Activated T-cell treated with anti-CD3 and anti-CD28 coated beads for 48 hours (primary cell): Measurements from ENCODE around the gene KIR2DL1.
"Not testable (repeated sequence)": the region's sequence is repeated elsewhere in the genome, so short reads cannot be mapped to it uniquely, and the experiment has no call there.

Source experiments
- DNase-seq: peaks from one replicate; pipeline ENCODE4 v3.0.0-alpha.2; 2020; ENCODE audit warnings: low read depth

KIR2DL1 gene

DNA sequence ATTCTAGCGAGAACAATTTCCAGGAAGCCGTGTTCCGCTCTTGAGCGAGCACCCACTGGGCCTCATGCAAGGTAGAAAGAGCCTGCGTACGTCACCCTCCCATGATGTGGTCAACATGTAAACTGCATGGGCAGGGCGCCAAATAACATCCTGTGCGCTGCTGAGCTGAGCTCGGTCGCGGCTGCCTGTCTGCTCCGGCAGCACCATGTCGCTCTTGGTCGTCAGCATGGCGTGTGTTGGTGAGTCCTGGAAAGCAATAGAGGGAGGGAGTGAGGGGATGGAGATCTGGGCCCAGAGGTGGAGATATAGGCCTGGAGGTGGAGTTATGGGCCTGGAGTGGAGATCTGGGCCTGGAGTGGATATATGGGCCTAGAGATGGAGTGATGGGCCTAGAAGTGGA, at the start of gene KIR2DL1:
TSS of gene KIR2DL1 (plus strand) at position 148 of the 400 bp plus-strand sequence. CDS start at position 206, 58 bp downstream.
- not testable (repeated sequence) for DNase-seq

DNA sequence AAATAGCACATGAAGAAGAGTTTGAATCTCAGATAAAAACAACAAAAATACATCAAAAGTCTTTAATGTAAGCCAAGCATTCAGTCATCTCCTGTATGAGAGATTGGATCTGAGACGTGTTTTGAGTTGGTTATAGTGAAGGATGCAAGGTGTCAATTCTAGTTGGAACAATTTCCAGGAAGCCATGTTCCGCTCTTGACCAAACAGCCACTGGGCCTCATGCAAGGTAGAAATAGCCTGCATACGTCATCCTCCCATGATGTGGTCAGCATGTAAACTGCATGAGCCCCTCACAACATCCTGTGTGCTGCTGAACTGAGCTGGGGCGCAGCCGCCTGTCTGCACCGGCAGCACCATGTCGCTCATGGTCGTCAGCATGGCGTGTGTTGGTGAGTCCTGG, 45.5 kb upstream of the KIR2DL1 start, which contains the start of gene KIR3DL3:
TSS of gene KIR3DL3 (plus strand) at position 301 of the 400 bp plus-strand sequence. CDS start at position 356, 55 bp downstream.
- DNase-seq: no peak

DNA sequence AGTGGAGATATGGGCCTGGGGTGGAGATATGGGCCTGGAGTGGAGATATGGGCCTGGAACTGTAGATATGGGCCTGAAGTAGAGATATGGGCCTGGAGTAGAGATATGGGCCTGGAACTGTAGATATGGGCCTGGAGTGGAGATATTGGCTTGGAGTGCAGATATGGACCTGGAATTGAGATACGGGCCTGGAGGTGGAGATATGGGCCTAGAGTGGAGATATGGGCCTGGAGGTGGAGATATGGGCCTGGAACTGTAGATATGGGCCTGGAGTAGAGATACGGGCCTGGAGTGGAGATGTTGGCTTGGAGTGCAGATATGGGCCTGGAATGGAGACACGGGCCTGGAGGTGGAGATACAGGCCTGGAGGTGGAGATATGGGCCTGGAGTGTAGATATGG, 44.9 kb upstream of the KIR2DL1 start:
- DNase-seq: no peak

DNA sequence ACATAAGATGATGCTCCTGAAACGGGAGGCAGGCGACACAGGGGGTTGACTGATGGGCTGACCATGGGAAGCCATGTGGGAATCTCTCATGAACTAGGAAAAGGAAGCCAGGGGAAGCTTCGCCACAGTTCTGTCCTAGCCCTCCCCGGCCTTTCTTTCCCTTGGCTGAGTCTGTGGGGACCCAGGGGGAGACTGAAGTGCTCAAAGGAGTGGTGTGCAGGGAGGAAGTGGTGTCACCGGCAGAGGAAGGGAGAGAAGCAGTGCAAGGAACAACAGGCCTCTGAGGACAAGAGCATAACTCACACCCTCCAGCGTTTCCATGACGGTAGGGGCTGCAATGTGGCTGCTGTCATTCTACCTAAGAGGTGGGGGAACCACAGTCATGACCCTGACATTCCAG, 44.3 kb upstream of the KIR2DL1 start:
- no peak for DNase-seq

DNA sequence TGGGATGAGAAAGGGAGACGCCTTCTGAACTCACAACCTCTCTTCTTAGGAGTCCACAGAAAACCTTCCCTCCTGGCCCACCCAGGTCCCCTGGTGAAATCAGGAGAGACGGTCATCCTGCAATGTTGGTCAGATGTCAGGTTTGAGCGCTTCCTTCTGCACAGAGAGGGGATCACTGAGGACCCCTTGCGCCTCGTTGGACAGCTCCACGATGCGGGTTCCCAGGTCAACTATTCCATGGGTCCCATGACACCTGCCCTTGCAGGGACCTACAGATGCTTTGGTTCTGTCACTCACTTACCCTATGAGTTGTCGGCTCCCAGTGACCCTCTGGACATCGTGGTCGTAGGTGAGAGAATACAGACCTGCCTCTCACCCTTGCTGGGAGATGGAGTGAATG, 42.0 kb upstream of the KIR2DL1 start:
- DNase-seq: no peak

DNA sequence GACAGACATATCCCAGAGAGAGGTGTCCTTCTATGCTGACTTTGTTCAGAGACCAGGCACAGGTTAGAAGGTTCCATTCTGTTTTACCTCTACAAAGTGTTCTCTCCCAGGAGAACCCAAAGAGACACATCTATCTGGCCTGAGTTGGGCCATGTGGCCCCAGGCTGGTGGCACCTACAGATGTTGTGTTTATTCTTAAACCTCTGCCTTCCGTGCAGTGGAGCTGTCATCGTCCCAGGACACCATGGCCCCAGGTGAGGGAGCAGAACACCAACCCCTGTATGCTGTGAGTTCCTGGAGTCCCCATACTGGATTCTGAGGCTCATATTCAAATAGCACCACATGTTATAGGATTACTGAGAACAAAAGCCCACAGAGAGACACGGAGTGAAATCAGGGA, 41.4 kb upstream of the KIR2DL1 start:
- no peak for DNase-seq

DNA sequence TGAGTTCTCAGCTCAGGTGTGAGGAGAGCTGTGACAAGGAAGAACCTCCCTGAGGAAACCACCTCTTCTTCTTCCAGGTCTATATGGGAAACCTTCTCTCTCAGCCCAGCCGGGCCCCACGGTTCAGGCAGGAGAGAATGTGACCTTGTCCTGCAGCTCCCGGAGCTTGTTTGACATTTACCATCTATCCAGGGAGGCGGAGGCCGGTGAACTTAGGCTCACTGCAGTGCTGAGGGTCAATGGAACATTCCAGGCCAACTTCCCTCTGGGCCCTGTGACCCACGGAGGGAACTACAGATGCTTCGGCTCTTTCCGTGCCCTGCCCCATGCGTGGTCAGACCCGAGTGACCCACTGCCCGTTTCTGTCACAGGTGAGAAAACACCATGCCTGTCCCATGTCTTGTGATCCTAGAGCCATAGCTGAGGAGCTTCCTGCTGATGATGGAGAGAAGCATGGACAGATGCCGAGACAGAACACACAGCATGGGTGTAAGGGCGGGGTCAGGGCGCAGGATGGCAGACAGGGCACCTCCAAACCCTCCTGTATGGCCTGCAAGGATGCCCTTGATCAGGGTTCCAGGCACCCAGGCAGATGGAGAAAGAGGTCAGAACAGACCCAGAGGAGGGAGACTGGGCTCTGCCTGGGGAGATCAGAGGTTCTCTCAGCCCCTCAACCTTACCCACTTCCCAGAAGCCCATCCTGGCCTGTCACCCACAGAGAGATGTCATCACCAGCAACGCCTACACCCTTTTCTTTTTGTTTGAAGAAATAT, 40.0 kb upstream of the KIR2DL1 start:
- DNase-seq: no peak

DNA sequence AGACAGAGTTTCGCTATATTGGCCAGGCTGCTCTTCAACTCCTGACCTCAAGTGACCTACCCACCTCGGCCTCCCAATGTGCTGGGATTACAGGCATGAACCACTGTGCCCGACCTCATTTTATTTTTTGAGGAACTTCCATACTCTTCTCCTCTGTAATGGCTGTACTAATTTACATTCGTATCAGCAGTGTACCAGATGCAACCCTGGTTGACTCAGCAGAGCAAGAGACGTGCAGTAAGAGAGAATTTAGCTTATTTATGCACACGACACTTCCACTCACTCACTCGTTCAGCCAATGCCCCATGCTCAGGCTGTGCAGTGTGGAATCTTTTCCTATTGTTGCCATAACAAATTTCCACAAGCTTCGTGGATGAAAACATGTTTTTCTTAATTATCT, 38.4 kb upstream of the KIR2DL1 start:
- no peak for DNase-seq

DNA sequence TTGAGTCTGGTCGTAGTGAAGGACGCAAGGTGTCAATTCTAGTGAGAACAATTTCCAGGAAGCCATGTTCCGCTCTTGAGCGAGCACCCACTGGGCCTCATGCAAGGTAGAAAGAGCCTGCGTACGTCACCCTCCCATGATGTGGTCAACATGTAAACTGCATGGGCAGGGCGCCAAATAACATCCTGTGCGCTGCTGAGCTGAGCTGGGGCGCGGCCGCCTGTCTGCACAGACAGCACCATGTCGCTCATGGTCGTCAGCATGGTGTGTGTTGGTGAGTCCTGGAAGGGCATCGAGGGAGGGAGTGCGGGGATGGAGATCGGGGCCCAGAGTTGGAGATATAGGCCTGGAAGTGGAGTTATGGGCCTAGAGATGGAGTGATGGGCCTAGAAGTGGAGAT, 31.3 kb upstream of the KIR2DL1 start, which contains the start of gene KIR2DL3:
TSS of gene KIR2DL3 (plus strand) at position 208 of the 400 bp plus-strand sequence. CDS start at position 241, 33 bp downstream.
- not testable (repeated sequence) for DNase-seq

DNA sequence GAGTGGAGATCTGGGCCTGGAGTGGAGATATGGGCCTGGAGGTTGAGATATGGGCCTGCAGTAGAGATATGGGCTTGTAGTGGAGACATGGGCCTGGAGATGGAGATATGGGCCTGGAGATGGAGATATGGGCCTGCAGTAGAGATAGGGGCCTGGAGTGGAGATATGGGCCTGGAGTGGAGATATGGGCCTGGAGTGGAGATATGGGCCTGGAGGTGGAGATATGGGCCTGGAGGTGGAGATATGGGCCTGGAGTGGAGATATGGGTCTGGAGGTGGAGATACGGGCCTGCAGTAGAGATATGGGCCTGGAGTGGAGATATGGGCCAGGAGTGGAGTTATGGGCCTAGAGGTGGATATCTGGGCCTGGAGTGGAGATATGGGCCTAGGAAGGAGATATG, 30.9 kb upstream of the KIR2DL1 start:
- DNase-seq: no peak

DNA sequence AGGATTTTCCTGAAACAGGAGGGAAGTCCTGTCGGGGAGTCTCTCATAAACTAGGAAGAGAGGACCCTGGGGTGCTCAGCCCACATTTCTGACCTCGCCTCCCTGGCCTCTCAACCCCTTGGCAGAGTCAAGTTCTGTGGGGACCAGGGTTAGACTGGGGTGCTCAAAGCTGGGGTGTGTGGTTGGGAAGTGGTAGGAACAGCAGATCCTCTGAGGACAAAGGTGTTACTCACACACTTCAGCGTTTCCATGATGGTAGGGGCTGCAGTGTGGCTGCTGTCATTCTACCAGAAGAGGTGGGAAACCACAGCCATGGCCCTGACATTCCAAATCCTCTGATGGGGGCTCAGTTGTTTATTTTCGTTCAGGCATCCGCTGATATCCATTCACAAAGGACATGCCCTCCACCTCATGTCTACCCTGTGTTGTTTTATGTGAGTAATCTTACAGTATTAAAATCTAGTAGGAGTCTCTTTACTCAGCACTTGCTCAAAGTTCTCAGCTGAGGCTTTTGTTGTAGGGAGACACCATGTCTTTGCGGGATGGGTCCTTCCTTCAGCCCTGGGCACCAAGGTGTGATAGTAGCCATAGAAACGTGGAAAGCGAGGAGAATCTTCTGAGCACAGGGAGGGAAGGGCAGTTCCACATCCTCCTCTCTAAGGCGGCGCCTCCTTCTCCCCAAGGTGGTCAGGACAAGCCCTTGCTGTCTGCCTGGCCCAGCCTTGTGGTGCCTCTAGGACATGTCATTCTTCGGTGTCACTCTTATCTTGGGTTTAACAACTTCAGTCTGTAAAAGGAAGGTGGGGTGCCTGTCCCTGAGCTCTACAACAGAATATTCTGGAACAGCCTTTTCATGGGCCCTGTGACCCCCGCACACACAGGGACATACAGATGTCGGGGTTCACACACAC, 29.8 kb upstream of the KIR2DL1 start:
- DNase-seq: no peak

DNA sequence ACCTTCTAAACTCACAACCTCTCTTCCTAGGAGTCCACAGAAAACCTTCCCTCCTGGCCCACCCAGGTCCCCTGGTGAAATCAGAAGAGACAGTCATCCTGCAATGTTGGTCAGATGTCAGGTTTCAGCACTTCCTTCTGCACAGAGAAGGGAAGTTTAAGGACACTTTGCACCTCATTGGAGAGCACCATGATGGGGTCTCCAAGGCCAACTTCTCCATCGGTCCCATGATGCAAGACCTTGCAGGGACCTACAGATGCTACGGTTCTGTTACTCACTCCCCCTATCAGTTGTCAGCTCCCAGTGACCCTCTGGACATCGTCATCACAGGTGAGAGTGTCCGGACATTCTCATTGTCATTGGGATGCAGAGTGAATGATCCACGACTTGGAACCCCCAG, 27.6 kb upstream of the KIR2DL1 start:
- not testable (repeated sequence) for DNase-seq

DNA sequence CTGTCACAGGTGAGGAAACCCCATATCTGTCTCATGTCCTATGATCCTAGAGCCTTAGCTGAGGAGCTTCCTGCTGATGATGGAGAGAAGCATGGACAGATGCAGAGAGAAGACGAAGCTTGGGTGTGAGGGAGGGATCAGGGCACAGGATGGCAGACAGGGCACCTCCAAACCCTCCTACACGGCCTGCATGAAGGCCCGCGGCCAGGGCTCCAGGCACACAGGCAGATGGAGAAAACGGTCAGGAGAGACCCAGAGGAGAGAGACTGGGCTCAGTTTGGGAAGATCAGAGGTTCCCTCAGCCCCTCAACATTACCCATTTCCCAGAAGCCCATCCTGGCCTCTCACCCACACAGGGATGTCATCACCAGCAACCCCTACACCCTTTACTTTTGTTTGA, 25.5 kb upstream of the KIR2DL1 start:
- not testable (repeated sequence) for DNase-seq

DNA sequence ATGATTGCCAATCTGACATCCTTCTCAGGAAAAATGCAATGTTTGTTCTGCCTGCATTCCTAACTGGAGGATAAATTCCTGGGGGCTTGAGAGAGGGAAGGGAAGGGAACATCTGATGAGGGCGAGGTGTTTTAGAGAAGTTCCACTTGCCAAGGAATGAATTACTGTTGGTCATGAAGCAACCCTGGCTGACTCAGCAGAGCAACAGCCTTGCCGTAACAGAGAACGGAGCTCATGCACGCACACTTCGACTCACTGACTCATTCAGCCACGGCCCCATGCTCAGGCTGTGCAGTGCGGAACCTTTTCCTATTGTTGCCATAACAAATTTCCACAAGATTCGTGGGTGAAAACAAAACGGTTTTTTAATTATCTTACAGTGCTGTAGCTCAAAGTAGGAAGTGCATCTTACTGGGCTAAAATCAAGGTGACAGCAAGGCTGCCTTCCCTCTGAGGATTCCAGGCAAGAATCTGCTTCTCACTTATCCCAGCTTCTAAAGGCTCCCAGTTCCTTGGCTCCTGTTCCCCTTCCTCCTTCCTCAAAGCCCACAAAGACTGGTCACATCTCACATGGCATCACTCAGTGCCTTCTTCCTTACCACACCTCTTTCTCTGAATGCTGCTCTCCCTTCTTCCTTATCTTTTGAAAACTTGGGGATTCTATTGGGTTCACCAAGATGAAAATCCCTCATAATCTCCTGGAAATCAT, 21.8 kb upstream of the KIR2DL1 start:
- DNase-seq: not testable (repeated sequence)

DNA sequence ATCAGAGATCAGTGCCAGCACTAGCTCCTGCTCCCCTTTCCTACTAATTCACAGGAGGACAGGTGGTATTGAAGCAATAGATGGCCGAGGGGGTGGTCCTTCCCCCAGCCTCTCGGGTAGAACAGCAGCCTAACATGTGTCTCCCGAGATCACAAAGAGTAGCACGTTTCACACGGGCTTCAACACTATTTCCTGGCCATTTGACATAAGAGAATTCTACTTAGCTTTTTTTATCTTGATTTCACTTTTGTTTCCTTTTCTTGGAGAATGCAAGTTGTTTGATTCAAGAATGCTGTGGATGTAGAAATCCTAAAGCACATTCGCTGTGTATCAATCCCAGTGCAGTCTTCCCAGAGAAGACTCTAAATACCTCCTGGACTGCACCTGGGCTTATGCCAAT, 19.3 kb upstream of the KIR2DL1 start:
- DNase-seq: not testable (repeated sequence)

DNA sequence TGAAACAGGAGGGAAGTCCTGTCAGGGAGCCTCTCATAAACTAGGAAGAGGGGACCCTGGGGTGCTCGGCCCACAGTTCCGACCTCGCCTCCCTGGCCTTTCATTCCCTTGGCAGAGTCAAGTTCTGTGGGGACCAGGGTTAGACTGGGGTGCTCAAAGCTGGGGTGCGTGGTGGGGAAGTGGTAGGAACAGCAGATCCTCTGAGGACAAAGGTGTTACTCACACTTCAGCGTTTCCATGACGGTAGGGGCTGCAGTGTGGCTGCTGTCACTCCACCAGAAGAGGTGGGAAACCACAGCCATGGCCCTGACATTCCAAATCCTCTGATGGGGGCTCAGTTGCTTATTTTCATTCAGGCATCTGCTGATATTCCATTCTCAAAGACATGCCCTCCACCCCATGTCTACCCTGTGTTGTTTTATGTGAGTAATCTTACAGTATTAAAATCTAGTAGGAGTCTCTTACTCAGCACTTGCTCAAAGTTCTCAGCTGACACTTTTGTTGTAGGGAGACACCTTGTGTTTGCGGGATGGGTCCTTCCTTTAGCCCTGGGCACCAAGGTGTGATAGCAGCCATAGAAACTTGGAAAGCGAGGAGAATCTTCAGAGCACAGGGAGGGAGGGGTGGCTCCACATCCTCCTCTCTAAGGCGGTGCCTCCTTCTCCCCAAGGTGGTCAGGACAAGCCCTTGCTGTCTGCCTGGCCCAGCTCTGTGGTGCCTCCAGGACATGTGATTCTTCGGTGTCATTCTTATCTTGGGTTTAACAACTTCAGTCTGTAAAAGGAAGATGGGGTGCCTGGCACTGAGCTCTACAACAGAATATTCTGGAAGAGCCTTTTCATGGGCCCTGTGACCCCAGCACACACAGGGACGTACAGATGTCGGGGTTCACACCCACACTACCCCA, 13.1 kb upstream of the KIR2DL1 start:
- not testable (repeated sequence) for DNase-seq

DNA sequence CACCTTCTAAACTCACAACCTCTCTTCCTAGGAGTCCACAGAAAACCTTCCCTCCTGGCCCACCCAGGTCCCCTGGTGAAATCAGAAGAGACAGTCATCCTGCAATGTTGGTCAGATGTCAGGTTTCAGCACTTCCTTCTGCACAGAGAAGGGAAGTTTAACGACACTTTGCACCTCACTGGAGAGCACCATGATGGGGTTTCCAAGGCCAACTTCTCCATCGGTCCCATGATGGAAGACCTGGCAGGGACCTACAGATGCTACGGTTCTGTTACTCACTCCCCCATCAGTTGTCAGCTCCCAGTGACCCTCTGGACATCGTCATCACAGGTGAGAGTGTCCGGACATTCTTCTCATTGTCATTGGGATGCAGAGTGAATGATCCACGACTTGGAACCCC, 11.0 kb upstream of the KIR2DL1 start:
- DNase-seq: not testable (repeated sequence)

DNA sequence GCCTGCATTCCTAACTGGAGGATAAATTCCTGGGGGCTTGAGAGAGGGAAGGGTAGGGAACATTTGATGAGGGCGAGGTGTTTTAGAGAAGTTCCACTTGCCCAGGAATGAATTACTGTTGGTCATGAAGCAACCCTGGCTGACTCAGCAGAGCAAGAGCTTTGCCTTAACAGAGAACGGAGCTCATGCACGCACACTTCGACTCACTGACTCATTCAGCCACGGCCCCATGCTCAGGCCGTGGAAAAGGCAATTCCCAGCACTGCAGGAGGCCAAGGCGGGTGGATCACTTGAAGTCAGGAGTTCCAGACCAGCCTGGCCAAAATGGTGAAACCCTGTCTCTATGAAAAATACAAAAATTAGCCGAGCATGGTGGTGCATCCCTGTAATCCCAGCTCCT, 5.4 kb upstream of the KIR2DL1 start:
- DNase-seq: not testable (repeated sequence)

DNA sequence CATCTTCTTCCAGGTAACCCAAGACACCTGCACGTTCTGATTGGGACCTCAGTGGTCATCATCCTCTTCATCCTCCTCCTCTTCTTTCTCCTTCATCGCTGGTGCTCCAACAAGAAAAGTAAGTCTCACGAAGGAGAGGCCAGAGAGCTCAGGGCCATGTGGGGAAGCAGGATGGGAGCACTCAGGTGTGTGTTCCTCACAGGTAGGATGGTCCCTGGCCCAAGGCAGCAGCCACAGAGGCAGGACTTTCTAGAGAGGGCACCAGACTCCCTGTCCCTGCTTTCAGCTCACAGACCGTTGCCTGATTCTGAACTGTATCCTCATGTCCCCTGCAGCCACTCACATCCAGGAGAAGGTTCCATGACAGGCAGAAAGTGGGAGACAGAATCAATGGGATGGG, 3.1 kb upstream of the KIR2DL1 start:
- not testable (repeated sequence) for DNase-seq

DNA sequence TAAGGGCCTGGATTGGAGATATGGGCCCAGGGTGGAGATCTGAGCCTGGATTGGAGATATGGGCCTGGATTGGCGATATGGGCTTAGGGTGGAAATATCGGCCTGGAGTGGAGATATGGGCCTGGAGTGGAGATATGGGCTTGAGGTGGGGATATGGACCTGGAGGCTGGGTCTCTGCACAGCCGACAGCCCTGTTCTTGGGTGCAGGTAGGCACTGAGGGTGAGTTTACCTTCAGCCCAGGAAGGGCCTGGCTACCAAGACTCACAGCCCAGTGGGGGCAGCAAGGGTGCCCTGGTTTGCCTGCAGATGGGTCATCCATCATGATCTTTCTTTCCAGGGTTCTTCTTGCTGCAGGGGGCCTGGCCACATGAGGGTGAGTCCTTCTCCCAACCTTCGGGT, 918 bp downstream of the KIR2DL1 start:
- not testable (repeated sequence) for DNase-seq
